Stimulated activated CD4-positive, alpha-beta T cell treated with anti-CD3 and anti-CD28 coated beads, Interleukin-1b, Interleukin-23, amount 100 ng/mL, for 1 hour (primary cell): Measurements from ENCODE around the gene ACO1.

Experiments
- DNase-seq, 2 donors: peaks; one replicate each; pipeline ENCODE4 v3.0.0-alpha.2; 2020; ENCODE audit warnings: low read depth in 2 of 2

Gene ACO1

DNA sequence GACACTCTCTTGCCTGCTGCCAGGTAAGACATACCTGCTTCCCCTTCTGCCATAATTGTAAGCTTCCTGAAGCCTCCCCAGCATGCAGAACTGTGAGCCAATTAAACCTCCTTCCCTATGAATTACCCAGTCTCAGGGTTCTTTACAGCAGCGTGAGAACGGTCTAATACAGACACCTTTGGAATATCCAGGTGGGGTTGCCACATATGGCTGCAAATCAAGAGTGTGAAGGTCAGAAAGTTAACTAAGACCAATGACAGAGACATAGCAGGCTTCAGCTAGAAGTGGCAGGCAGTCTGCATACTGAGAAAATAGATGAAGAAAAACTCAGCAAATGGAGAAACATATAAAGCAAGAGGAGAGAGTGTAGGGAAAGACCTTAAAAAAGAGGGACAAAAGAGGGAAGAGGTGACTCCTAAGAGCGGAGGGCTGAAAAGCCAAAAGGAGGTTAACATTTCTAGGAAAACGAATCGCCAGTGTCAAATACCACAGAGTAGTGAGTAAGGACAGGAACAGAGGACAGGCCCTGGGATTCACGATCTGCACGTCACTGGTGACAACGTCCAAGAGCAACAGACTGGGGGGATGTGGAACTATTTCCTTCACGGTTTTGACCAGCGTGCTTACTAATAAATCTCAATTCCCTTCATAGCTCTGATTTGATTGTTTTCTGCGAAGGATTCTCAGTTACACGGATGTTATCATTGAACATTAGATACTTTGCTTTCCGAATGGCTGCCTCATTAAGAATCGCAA, 1.7 kb upstream of the ACO1 start:
- no peak for DNase-seq

DNA sequence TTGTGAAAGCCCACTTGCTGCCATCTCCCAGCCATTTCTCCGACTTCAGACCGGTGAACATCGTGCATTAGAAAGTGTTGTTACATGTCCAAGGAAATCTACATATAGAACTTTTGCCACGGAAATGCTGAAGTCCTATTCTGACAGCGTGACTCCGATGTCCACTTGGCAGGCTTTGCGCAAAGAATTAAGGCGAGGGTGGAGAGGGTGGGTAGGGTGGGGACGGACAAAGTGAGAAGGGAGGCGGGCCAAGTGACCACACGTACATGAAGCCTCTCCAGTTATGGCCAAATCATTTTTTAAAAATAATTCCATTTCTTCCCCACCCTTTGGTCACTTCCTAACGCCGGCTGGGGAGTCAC, 460 bp upstream of the ACO1 start:
- no peak for DNase-seq

DNA sequence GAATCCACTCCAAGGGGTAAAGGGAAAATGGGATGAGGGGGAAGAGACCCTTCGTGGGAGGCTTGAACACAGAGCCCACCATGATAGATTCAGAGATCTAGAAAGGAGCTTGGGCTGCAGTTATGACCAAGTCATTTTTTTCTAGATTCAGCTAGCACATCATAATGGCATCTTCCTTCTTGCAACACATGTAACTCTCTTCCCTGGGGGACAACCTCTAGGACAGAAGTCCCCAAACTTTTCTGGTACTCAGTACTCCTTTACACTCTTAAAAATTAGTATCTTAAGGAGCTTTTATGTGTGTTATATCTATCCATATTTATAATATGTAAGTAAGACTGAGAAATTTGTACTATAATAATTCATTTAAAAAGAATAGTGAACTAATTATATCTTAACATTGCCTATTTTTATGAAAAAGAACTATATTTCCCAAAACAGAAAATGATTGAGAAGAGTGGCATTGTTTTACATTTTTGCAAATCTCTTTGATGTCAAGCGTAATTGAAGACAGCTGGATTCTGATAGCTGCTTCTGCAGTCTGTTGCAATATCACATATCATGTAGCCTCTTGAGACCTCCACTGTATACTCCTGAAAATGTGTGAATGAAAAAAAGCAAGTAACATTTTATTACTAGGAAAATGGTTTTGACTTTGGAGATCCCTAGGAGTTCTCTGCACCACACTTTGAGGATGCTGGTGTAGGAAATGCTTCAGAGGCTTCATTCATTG, 875 bp downstream of the ACO1 start:
- no peak for DNase-seq

- DNase-seq = no peak
Measured at GRCh38 chr9:32385885-32386283, 1.4 kb downstream of the ACO1 start.

GRCh38 chr9:32387256-32387655, 2.8 kb downstream of the ACO1 start:
- no peak for DNase-seq

DNA sequence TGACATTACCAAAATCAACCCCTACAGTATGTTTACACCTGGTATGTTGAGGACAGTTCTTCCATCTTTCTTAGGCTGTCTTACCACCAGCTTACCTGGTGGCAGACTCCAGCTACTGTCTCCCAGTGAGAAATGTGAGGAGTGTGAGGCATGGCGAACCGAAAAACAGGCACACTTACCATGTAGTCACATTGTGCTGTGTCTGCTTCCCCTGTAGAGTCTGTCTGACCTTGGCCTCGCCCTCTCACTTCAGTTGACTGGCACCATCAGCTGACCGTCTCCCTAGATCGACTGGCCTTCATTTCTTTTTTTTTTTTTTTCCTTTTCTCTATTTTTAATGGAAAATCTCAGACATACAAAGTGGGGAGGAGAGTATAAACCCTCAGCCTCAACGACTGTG, 4.9 kb downstream of the ACO1 start:
- no peak for DNase-seq

- no peak for DNase-seq
Measured at GRCh38 chr9:32393911-32394310, 9.5 kb downstream of the ACO1 start.

DNA sequence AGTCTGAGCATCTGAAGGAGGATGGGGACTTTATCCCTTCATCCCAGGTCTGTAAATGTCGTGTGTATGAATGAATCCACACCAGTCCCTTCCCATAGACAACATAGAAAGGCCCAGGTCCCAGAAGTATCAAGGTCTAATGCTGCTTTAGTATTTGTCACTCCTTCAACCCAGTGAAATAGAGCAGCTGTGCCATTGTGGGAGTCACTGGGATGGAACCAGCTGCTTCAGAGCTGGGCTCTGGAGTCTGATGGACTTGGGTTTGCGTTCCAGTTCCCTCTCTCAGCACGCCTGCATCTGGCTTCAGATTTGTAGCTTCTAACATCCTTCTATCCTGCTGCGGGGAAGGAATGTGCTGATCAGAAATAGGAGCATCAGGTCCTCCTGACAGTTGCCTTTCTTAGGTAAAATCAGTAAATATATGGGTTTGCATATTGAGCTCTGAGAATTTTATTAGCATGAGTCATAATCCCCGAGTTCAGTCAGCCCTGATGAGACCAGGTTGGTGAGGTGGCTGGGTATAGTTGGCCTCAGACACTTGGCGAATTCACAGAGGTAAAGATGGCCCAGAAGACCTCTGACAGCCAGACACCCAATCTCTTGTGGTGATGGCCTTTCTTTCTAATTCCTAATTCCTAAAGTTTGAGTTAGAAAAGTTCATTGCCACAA, 10.1 kb downstream of the ACO1 start:
- no peak for DNase-seq

- no peak for DNase-seq
Measured at GRCh38 chr9:32395510-32396216, 11.2 kb downstream of the ACO1 start.

- no peak for DNase-seq
Measured at GRCh38 chr9:32398207-32398606, 13.8 kb downstream of the ACO1 start.

DNA sequence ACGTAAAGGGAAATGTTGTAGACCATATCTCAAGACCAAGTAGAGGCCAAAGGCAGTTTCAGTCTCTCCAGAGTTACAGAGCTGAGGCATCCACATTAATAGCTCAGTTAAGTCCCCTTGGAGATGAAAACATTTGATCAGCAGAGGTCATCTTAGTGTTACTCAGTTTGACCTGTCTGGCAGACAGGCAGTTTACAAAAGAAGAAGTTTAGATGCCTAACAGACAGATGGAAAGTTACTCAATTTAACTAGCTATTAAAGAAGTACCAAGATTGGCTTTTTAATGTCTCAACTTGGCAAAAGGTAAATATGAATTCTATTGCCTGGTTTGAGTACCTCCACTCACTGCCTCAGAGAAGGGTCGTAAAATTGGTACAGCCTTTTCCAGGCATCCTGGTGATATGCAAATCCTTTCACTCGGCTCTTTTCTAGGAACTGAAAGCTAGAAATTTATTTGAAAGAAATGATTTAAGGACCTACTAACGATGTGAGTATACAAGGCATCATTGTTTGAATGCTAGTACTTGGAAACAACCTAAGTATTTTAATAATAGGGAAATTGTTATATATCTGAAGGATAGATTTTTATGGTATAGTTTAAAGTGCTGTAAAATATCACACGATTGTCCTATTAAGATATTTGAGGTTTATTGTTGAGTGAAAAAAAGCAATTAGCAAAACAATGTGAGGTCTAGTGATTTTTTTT, 14.8 kb downstream of the ACO1 start:
- no peak for DNase-seq

DNA sequence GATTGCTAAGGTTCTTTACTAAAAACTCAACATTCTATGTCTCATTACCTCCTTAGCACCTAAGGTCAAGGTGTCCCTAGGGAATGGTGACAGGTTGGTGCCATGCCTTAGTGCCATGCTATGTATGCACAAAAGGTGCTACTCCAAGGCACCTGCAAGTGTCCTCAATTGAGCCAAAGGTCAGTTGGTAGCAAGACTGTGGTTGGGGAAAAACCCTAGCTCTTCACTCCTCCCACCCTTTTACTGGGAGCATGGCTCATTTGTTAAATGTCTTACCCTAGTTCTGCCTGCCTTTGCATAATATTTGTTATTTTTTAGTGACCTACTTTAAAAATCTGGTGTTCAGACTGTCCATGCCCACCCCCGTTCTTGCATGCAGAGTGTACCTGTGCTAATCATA, 17.0 kb downstream of the ACO1 start:
- no peak for DNase-seq

- no peak for DNase-seq
Measured at GRCh38 chr9:32403567-32404260, 19.3 kb downstream of the ACO1 start.

DNA sequence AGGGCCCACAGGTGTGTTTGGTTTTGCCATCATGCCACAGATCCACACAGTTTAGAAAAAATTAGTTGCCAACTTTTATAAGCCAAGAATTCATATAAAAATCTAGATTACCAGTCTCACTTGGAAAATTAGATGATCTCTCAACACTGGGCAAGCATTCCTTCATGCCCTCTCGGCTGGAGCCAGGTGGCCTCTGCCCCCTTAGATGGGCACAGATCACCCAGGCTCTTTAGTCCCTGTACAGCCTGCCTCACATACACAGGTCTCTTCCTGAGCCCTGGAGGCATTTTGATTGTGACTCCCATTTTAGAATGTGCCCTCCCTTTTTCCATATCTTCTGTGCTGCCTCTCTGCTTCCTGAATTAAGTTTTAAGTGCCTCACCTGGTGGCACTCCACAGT, 20.0 kb downstream of the ACO1 start:
- DNase-seq = no peak

DNA sequence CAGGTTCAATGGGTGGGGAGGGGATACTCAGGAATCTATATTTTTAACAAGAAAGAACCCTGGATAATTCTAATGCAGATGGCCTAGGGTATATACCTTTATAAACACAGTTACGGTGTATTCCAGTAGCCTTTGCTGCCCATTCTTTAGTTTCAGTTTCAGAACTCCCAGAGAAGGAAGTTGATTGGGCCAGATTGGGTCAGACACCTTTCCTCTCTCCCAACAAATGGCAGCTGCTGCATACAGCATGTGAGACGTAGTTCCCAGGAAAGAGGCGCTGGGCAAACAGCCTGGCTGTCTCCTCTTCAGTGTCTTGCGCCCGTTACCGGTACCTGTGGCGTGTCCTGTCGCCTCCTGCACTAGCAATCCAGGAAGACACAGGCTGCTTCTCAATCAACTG, 20.4 kb downstream of the ACO1 start:
- DNase-seq = no peak

- DNase-seq = no peak
Measured at GRCh38 chr9:32405506-32405905, 21.1 kb downstream of the ACO1 start.

DNA sequence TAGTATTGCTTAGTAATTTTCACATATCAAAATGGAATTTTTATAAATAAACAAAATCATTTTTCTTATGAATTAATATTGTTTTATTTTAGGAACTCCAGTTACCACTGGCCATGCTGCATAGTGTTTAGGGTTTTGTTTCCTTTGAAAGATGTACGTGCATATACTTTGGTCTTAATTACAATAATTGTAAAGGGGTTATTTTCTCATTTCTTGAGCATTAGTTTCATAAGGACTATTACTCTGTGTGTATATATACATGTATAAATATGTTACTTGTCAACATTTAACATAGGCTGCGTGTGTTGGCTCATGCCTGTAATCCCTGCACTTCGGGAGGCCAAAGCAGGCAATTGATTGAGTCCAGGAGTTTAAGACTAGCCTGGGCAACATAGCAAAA, 21.6 kb downstream of the ACO1 start:
- DNase-seq = no peak

DNA sequence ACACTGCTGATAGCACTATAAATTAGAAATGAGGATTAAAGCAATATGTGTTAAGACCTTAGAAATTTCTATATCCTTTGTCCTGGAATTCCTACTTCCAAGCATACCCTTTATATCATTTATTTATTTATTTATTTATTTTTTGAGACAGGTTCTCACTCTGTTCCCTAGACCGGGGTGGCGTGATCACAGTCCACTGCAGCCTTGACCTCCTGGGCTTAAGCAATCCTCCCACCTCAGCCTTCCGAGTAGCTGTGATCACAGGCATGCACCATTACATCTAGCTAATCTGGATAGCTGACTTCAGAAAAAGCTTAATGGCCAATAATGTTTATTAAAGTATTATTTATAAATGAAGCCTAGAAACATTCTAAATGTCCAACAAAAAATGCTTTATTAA, 27.3 kb downstream of the ACO1 start:
- no peak for DNase-seq

DNA sequence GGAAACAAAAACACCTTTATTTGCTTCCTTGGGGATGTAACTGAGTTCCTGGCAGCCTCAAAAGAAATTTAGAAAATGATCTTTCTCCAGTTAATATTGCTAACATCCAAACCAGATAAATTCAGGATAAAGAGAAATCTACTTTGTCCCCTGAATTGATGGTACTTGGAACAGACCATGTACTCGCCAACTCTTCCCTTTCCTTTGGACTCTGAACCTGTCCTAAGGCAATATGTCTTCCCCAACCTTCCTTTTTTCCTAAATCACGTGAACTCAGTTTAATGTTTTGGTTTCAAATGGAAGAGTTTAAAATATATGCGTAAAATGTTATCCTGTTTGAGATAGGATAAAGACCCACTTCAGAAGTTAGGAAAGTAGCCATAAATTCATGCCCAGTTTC, 28.0 kb downstream of the ACO1 start:
- no peak for DNase-seq

GRCh38 chr9:32413424-32413823, 29.0 kb downstream of the ACO1 start:
- no peak for DNase-seq

GRCh38 chr9:32414856-32415255, 30.4 kb downstream of the ACO1 start:
- DNase-seq = no peak
